DND-41 (cell line): ENCODE data around the gene ZIC4.

Experiments used
- ATAC-seq: fragments of 200-7000 bp; cut with Tn5 transposase; 3 replicates; pipeline ENCODE4 v1.9.1; 2021; ENCODE audit warnings: low read depth; ENCODE audit not compliant: insufficient read depth
- DNase-seq: peaks from one replicate; pipeline ENCODE4 v3.0.0-alpha.2; 2020
- H2AFZ ChIP-seq: 2 replicates; pipeline ENCODE4 v1.6.0; 2012; ENCODE audit warnings: low read depth, low read length
- H3K27ac ChIP-seq: 2 replicates; pipeline ENCODE4 v1.5.1; 2012; ENCODE audit warnings: low read length, inconsistent platforms
- H3K27me3 ChIP-seq: fragments of 200-600 bp; sonication (generic); 2 replicates; pipeline ENCODE4 v1.6.0; 2012; ENCODE audit warnings: low read length, mild to moderate bottlenecking, inconsistent platforms; ENCODE audit not compliant: insufficient read depth, poor library complexity
- H3K36me3 ChIP-seq: 2 replicates; pipeline ENCODE4 v1.5.1; 2012; ENCODE audit warnings: low read length, inconsistent platforms; ENCODE audit not compliant: insufficient read depth
- H3K4me1 ChIP-seq: 2 replicates; pipeline ENCODE4 v1.5.1; 2012; ENCODE audit warnings: mild to moderate bottlenecking, low read length; ENCODE audit not compliant: insufficient read depth
- H3K4me2 ChIP-seq: 2 replicates; pipeline ENCODE4 v1.6.0; 2012; ENCODE audit warnings: mild to moderate bottlenecking, moderate library complexity, low read length, inconsistent platforms; ENCODE audit not compliant: insufficient read depth
- H3K4me3 ChIP-seq, 2 experiments: fragments of 200-600 bp in 1 of 2; shearing (Covaris generic) in 1 of 2; 2 replicates each; pipeline ENCODE4 v1.5.1; 2012 to 2016; ENCODE audit warnings: inconsistent platforms in 2 of 2, low read length in 2 of 2, mild to moderate bottlenecking in 2 of 2, low read depth in 1 of 2, moderate library complexity in 1 of 2
- H3K79me2 ChIP-seq: 2 replicates; pipeline ENCODE4 v1.6.0; 2012; ENCODE audit warnings: low read length, inconsistent platforms; ENCODE audit not compliant: insufficient read depth
- H3K9ac ChIP-seq: 2 replicates; pipeline ENCODE4 v1.6.0; 2012; ENCODE audit warnings: low read depth, mild to moderate bottlenecking, inconsistent platforms, low read length, moderate library complexity
- H3K9me3 ChIP-seq: 2 replicates; pipeline ENCODE4 v1.5.1; 2012; ENCODE audit warnings: low read length, moderate library complexity, mild to moderate bottlenecking, inconsistent platforms; ENCODE audit not compliant: insufficient read depth, severe bottlenecking
- H4K20me1 ChIP-seq: 2 replicates; pipeline ENCODE4 v1.6.0; 2012; ENCODE audit warnings: low read length; ENCODE audit not compliant: insufficient read depth
- EZH2 ChIP-seq: IDR thresholded peaks from 3 replicates; pipeline ENCODE4 v1.6.1; 2012; ENCODE audit warnings: borderline replicate concordance, low read depth, mild to moderate bottlenecking, moderate library complexity, low read length, inconsistent platforms; ENCODE audit not compliant: severe bottlenecking
- TF ChIP-seq, protein P1 (sequence below): IDR thresholded peaks from 2 replicates; pipeline ENCODE4 v1.5.1; 2012; ENCODE audit warnings: borderline replicate concordance, low read length, moderate library complexity, mild to moderate bottlenecking; ENCODE audit not compliant: poor library complexity, severe bottlenecking; ENCODE audit errors: extremely low read depth

Gene ZIC4

DNA sequence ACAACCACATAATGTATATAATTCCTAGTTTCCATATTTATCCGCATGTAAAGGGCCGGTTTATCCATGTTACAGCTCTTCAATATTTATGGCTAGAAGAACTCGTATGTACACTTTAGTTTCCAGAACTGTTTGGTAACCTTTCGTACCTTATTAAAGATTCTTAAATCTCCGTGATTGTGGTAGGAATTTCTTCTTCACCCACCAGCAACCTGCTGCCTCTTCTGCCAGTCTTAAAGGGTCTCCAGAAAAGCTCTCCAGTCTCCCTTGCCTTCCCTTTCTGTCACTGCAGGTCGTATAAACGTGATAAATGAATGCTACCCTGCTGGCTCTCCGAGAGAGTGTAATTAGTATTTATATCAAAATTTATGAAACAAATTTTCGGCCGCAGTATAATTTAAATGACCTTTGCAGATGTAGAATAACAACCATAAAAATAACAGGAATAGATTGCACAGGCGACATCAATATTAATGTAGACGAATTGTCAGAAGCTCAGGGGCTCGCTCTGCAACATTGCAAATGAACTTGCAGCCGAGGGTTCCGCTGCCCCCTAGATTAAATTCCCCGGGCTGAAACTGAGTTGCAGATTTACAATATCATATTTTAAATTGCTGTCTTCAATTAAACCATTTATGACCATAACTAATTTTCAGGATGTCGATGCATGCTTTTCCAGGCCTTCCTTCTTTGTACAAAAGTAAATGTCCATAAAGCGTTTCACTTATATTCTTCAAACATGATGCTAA, 8.2 kb upstream of the ZIC4 start:
- no peak for DNase-seq
- Histone ChIP-seq H3K9me3 (peaks cover 7% of the 10 kb centered on the region), H3K27ac (no peak overlapping the region), H4K20me1 (no peaks in the 10 kb centered on the region), H3K36me3 (no peaks in the 10 kb centered on the region), H3K4me3 (no peak overlapping the region), H2AFZ (no peak overlapping the region), H3K4me2 (no peak overlapping the region), H3K4me1 (no peaks in the 10 kb centered on the region), H3K9ac (no peak overlapping the region), H3K79me2 (no peaks in the 10 kb centered on the region), H3K27me3 (no peaks in the 10 kb centered on the region)
- TF ChIP-seq, protein P1, sequence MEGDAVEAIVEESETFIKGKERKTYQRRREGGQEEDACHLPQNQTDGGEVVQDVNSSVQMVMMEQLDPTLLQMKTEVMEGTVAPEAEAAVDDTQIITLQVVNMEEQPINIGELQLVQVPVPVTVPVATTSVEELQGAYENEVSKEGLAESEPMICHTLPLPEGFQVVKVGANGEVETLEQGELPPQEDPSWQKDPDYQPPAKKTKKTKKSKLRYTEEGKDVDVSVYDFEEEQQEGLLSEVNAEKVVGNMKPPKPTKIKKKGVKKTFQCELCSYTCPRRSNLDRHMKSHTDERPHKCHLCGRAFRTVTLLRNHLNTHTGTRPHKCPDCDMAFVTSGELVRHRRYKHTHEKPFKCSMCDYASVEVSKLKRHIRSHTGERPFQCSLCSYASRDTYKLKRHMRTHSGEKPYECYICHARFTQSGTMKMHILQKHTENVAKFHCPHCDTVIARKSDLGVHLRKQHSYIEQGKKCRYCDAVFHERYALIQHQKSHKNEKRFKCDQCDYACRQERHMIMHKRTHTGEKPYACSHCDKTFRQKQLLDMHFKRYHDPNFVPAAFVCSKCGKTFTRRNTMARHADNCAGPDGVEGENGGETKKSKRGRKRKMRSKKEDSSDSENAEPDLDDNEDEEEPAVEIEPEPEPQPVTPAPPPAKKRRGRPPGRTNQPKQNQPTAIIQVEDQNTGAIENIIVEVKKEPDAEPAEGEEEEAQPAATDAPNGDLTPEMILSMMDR, result no peak
- ATAC-seq, result no peak

DNA sequence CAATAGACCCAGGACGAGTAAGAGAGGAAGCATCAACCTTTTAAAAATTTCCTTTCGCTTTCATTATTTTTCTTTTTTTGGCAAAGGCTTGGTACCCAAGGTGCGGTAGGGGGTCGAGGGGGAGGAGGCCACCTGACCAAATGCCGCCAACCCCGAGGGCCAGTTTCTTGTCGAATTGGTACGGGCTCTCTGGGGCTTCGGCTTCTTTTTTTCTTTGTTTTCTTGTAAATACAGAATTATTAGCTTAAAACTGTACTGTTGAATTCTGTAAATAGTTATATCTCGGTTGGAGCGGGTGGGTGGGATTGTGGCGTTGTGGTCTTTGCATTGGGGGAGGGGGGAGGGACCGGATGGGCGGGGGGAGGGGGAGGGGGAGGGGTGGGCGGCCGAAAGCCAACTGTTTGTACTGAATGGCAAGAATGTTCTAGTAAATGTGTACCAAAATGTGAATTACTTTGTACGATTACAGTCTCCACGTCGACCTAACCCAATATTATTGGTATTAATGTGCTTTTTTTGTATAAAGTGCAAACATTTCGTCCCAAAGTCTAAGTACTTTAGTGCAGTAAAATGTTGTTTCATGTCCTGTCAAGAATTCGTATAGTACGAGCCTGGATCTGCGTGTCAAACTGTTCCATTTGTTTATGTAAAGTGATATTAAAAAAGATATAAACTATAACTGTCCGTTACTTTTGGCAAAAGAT, 7.5 kb upstream of the ZIC4 start:
- Histone ChIP-seq H3K27ac (no peak overlapping the region), H4K20me1 (no peaks in the 10 kb centered on the region), H3K4me1 (no peaks in the 10 kb centered on the region), H3K9ac (no peak overlapping the region), H3K4me3 (no peak overlapping the region), H3K9me3 (peaks cover 7% of the 10 kb centered on the region), H3K27me3 (no peaks in the 10 kb centered on the region), H3K79me2 (no peaks in the 10 kb centered on the region), H2AFZ (no peak overlapping the region), H3K4me2 (no peak overlapping the region), H3K36me3 (no peaks in the 10 kb centered on the region)
- ATAC-seq (no peak), DNase-seq (no peak)
- no peak for TF ChIP-seq EZH2
- TF ChIP-seq, protein P1, result no peak

- Histone ChIP-seq H2AFZ (no peak overlapping the region), H3K9ac (no peak overlapping the region), H3K27me3 (no peaks in the 10 kb centered on the region), H4K20me1 (no peaks in the 10 kb centered on the region), H3K79me2 (no peaks in the 10 kb centered on the region), H3K4me1 (no peaks in the 10 kb centered on the region), H3K4me3 (no peak overlapping the region), H3K4me2 (no peak overlapping the region), H3K27ac (no peak overlapping the region), H3K9me3 (peaks cover 7% of the 10 kb centered on the region), H3K36me3 (no peaks in the 10 kb centered on the region)
- TF ChIP-seq, protein P1, result no peak
- no peak for TF ChIP-seq EZH2
- DNase-seq (no peak), ATAC-seq (no peak)
Observed at GRCh38 chr3:147412917-147413685, 6.8 kb upstream of the ZIC4 start.
